ENCODE results near the gene HNRNPA3. TPM values are rescaled to one million over a fixed set of nuclear protein-coding genes. Genes with fewer than 3 reads are reported as not detected.

The HNRNPA3 gene
- polyA plus RNA-seq, 3 donors: 26.5 to 71.7 (median 43.0) TPM

GRCh38 chr2:177234267-177234666 is 21.7 kb downstream of the HNRNPA3 start:
- Mint-ChIP-seq H3K9me3 (no peaks in the 10 kb centered on the region), H3K4me3 (no peak overlapping the region), H3K36me3 (peaks cover 54 to 63% of the 10 kb centered on the region in 2 donors), H3K4me1 (peaks cover 26% of the 10 kb centered on the region), H3K27me3 (ENCODE audit: low read depth in 3 of 3) (no peaks in the 10 kb centered on the region), H3K27ac (peak overlapping the region in 4 of 7 donors; percentile 3 to 54 (median 42))
- Histone ChIP-seq H3K27me3 (ENCODE audit: control insufficient read depth in 2 of 2, insufficient read depth in 2 of 2, low read length in 2 of 2) (no peaks in the 10 kb centered on the region), H2AFZ (ENCODE audit: insufficient read depth, low read depth, low read length, poor library complexity, severe bottlenecking) (no peak overlapping the region), H4K20me1 (ENCODE audit: insufficient read depth, low read length) (peaks cover 76% of the 10 kb centered on the region), H3K9me3 (replicated peaks in 1 of 2; ENCODE audit: control insufficient read depth in 1 of 2, insufficient read depth in 1 of 2, low read length in 2 of 2) (no peaks in the 10 kb centered on the region), H3K4me3 (replicated peaks in 1 of 3; ENCODE audit: low read depth in 2 of 3, low read length in 3 of 3) (no peak overlapping the region), H3K4me1 (ENCODE audit: control insufficient read depth in 1 of 2, insufficient read depth in 2 of 2, low read length in 2 of 2) (peaks cover 16 to 21% of the 10 kb centered on the region in 2 donors), H3K27ac (ENCODE audit: low read depth in 1 of 2, low read length in 2 of 2) (peak overlapping the region in 1 of 2 donors; percentile 30), H3K79me2 (ENCODE audit: insufficient read depth, low read length) (peaks cover 98% of the 10 kb centered on the region), H3K9ac (ENCODE audit: insufficient read depth, low read length, poor library complexity, severe bottlenecking) (no peak overlapping the region), H3K36me3 (replicated peaks in 1 of 2; ENCODE audit: control insufficient read depth in 1 of 2, insufficient read depth in 2 of 2, low read length in 2 of 2) (peaks cover 45 to 65% of the 10 kb centered on the region in 2 donors), H3K4me2 (replicated peaks; ENCODE audit: extremely low read depth, low read length, poor library complexity, severe bottlenecking) (no peak overlapping the region)
- no peak for TF ChIP-seq CTCF (IDR thresholded peaks at IDR 0.05)
- no peak for DNase-seq
- intact Hi-C loops (cut with micrococcal nuclease): no loop called here

- WGBS (ENCODE audit: insufficient coverage): 100% methylated on average over 2 of the region's 6 CpGs
- DNase-seq: no peak
- no peaks in the 10 kb centered on the region for H3K9me3 Mint-ChIP-seq
- H3K79me2 ChIP-seq (ENCODE audit: insufficient read depth, low read length): peaks cover 95% of the 10 kb centered on the region
- no peak overlapping the region for H2AFZ ChIP-seq (ENCODE audit: insufficient read depth, low read depth, low read length, poor library complexity, severe bottlenecking)
- H4K20me1 ChIP-seq (ENCODE audit: insufficient read depth, low read length): peaks cover 62% of the 10 kb centered on the region
- TF ChIP-seq CTCF (IDR thresholded peaks at IDR 0.05): no peak
- H3K4me3 Mint-ChIP-seq: no peak overlapping the region
- intact Hi-C loops (cut with micrococcal nuclease): no loop called here
- peaks cover 30 to 38% of the 10 kb centered on the region in 2 donors for H3K4me1 ChIP-seq (ENCODE audit: control insufficient read depth in 1 of 2, insufficient read depth in 2 of 2, low read length in 2 of 2)
- H3K9me3 ChIP-seq (replicated peaks in 1 of 2; ENCODE audit: control insufficient read depth in 1 of 2, insufficient read depth in 1 of 2, low read length in 2 of 2): no peaks in the 10 kb centered on the region
- peaks cover 33 to 48% of the 10 kb centered on the region in 2 donors for H3K36me3 ChIP-seq (replicated peaks in 1 of 2; ENCODE audit: control insufficient read depth in 1 of 2, insufficient read depth in 2 of 2, low read length in 2 of 2)
- H3K9ac ChIP-seq (ENCODE audit: insufficient read depth, low read length, poor library complexity, severe bottlenecking): no peak overlapping the region
- no peaks in the 10 kb centered on the region for H3K27me3 Mint-ChIP-seq (ENCODE audit: low read depth in 3 of 3)
- no peak overlapping the region for H3K4me3 ChIP-seq (replicated peaks in 1 of 3; ENCODE audit: low read depth in 2 of 3, low read length in 3 of 3)
- peaks cover 41% of the 10 kb centered on the region for H3K4me1 Mint-ChIP-seq
- H3K36me3 Mint-ChIP-seq: peaks cover 43 to 52% of the 10 kb centered on the region in 2 donors
- H3K27ac Mint-ChIP-seq: peak overlapping the region in 4 of 7 donors; percentile 38 to 87 (median 73)
- H3K27me3 ChIP-seq (ENCODE audit: control insufficient read depth in 2 of 2, insufficient read depth in 2 of 2, low read length in 2 of 2): no peaks in the 10 kb centered on the region
- H3K4me2 ChIP-seq (replicated peaks; ENCODE audit: extremely low read depth, low read length, poor library complexity, severe bottlenecking): no peak overlapping the region
- peak overlapping the region in 1 of 2 donors; percentile 63 for H3K27ac ChIP-seq (ENCODE audit: low read depth in 1 of 2, low read length in 2 of 2)
Observed at GRCh38 chr2:177235855-177236437, 23.4 kb downstream of the HNRNPA3 start.
